ENCODE results near the gene SSTR4.

- TF ChIP-seq EZH2phosphoT487 (IDR thresholded peaks at IDR 0.05; ENCODE audit: insufficient read depth, low read depth) (no peak), EZH2 (IDR thresholded peaks at IDR 0.05; ENCODE audit: insufficient read depth, poor library complexity, severe bottlenecking) (no peak)
These were observed 12.7 kb downstream of the SSTR4 start for GRCh38 chr20:23047738-23048214.
